Hippocampal formation (tissue), 2 donors: ENCODE measurements around the gene LGALS14.
"Not testable (repeated sequence)": the region's sequence is repeated elsewhere in the genome, so short reads cannot be mapped to it uniquely, and the experiment has no call there.

ENCODE experiments used
- DNase-seq, 2 donors: peaks; one replicate each; lab custom pipeline; 2025; lab: John Stamatoyannopoulos, UW

LGALS14 gene, protein sequence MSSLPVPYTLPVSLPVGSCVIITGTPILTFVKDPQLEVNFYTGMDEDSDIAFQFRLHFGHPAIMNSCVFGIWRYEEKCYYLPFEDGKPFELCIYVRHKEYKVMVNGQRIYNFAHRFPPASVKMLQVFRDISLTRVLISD

DNA sequence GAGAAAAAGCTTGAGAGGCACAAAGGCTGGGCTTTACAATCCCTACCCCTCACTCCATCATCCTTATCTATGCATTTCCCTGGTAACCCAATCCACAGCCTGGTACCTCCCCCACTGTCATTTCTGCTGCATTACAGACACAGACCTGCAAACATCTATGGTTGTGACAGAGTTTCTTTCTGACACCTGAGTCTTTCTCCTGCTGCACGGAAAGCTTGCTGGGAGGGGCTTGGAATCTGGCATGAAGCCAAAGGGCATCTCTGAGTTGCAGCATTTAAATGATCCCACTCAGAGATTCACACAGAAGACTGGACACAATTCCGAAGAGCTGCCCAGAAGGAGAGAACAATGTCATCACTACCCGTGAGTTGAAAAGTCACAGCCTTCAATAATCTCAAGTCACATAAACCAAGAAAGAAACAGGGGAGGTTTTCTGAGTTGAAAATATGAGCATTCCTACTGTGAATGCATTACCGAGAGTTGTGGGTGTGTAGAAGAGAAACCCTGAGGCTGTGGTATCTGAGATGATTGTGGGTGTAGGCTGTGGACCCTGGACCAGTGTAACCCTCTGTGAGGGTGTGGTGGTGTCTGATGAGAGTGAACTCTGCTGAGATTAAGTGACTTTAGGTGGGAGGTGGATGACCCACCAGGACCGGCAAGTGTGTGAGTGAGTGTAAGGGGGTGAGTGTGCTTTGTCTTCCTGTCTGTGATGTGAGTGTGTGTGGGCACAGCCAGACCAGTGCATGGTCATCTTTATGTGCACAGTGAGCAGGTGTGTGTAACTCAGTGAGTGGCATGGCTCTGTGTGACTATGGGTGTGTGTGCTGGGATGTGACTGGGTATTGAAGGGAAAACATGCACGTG is at the start of gene LGALS14:
LGALS14 (plus strand) TSS at position 301 of the 864 bp plus-strand sequence; CDS start at position 349, 48 bp downstream.
- DNase-seq = no peak

DNA sequence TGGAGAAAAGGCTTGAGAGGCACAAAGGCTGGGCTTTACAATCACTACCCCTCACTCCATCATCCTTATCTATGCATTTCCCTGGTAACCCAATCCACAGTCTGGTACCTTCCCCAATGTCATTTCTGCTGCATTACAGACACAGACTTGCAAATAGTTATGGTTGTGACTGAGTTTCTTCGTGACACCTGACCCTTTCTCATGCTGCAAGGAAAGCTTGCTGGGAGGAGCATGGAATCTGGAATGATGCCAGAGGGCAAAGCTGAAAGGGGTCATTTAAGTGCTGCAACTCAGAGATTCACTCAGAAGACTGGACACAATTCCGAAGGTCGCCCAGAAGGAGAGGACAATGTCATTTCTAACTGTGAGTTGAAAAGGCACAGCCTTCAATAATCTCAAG is 48.7 kb upstream of the LGALS14 start, which contains the start of gene LGALS16:
LGALS16 (plus strand) TSS at position 301 of the 400 bp plus-strand sequence; CDS start at position 350, 49 bp downstream.
- no peak for DNase-seq

DNA sequence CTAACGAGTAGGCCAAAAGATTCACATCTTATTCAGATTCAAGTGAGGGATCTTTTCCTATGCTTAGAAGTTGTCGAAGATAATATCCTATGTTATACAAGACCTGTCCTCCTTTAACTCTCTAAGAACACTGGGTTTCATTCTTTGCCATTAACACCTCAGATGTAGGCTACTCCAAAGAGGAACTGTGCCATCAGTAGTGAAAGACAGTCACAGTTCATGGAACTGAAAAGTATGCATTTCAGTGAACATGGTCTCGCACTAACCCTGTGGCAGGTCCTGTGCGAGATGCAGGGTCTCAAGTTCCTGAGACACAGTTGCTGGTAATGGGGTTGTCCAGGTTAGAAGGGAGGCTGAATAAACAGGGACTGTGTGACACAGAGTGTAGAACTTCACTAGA is 44.5 kb upstream of the LGALS14 start:
- DNase-seq = no peak

DNA sequence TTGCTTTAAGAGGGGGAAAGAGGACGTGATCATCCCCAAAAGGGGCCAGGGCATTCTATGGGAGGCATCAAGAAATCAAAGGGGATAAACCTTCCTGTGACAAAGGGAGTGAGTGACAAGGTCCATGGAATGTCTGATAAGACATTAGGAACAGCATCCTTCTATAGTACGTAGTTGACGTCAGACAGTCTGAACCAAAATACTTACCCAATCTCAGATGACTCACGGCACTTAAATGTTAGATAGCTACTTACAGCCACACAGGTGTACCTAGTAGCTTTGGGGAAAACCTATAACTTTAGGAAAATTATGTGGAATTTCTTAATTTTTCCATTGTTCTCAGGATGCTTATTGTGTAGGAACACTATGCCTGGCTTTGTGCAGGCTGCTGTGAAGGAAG is 43.6 kb upstream of the LGALS14 start:
- no peak for DNase-seq

DNA sequence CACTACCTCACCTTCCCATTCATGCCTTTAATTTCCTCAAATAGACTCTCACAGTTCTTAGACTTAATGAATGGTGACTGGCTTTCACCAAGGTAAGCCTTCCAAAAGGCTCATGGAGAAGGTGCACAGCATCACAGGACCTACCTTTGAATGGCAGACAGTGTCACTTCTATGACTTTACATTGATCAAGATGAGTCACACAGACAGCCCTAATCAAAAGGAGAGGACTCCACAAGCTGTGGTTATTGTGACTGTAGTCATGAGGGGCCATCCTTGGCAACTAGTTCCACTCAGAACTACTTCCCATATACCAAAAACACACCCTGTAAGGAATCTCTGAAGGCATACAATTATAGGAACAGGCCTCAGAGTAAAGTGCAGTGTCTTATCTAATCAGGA is 42.7 kb upstream of the LGALS14 start:
- no peak for DNase-seq

DNA sequence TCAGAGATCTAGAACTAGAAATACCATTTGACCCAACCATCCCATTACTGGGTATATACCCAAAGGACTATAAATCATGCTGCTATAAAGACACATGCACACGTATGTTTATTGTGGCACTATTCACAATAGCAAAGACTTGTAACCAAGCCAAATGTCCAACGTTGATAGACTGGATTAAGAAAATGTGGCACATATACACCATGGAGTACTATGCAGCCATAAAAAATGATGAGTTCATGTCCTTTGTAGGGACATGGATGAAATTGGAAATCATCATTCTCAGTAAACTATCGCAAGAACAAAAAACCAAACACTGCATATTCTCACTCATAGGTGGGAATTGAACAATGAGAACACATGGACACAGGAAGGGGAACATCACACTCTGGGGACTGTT is 34.4 kb upstream of the LGALS14 start:
- not testable (repeated sequence) for DNase-seq

DNA sequence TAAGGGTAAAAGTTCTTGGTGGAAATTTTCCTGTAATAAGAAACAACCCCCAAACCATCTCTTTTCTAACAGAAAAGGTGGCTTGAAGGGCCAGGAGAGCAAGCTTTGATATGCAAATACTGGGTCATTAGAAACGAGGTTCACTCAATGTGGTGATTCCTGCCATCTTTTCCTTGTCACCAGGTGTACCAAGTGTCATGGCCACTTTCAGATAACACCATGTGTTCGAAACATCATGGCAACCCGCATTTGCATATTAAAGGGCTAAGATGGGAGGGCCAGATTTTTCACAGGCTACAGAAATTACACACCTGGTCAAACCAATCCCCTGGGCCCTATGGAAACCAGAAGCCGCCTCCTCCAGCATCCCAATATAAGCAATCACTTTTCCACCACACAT is 33.3 kb upstream of the LGALS14 start:
- no peak for DNase-seq

DNA sequence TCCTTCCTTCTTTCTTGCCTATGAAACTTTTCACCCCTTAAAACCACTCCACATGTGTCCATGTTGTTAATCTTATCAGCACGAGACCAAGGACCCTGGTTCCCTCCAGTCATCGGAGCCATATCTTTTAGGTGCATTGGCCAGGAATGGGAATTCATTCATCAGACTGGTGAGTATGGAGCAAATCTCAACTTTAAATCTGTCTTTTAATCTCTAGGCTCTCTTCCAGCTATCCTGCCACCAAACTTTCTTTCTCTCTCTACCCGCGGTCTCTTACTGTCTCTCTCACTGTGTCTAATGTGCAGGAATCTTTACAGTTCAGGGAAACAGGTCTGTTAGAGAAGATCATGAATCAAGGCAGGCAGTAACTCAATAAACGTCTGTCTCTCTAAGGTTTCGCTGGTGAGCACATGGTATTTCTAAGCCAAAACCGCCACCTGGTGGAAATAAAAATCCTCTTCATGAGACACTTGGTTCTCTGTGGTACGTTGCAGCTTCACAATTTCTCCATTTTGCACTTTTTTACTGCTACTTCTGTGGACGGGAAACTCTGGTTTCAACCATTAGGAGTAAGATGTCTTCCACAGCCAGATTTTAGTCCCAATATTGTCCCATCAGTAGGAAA is 32.4 kb upstream of the LGALS14 start:
- peak in 1 of 2 donors; percentile 32 for DNase-seq

DNA sequence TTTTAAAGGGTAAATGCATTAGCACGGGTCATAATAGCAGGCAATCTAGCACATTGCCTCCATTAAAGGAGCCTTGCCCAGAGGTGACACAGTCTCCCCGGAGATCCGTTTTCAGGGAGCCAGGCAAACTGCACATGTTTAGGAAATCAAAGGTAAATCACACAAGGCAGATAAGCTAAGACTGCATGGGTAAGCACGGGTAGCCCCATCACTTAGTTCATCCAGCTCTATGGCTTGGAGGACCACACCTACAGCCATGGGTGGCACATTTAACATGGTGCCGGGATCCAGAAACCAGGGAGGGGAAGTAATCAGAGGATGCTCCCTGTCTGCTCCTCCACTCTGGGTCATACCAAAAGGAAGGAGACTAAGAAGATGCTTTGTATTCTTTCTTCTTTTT is 31.8 kb upstream of the LGALS14 start:
- DNase-seq = no peak

DNA sequence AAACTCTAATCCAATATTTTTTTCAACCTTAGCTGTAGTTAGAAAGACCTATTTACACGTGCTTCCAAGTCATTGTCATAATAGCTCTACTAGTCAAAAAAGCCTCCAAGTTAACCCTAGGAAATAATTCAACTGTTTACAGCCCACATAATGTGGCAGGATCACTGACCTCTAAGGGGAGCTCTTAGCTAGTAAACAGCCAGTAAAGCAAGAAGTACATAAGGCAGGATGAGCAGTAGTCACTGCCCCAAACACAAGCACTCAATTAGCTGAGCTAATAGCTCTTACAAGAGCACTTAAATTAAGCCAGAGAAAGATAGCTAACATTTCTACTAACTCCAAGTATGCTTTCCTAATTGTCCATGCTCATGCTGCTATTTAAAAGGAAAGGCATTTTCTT is 30.4 kb upstream of the LGALS14 start:
- not testable (repeated sequence) for DNase-seq

DNA sequence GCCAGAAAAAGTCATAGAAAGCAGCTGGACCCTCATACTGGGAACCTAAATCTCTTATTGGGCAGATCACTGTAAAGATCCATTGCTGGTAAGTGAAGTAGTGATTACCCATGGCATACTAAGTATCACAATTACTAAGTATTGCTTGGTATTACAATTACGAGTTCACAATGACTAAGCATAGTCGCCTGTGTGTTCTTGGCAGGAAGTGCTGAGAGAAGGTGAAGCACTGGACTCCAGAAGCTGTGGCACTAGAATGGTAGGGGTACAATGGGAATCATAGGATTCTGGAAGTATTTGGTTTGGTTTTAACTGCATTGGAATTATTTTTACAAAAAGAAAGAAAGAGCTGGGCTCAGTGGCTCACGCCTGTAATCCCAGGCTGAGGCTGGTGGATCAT is 28.3 kb upstream of the LGALS14 start:
- DNase-seq = no peak

DNA sequence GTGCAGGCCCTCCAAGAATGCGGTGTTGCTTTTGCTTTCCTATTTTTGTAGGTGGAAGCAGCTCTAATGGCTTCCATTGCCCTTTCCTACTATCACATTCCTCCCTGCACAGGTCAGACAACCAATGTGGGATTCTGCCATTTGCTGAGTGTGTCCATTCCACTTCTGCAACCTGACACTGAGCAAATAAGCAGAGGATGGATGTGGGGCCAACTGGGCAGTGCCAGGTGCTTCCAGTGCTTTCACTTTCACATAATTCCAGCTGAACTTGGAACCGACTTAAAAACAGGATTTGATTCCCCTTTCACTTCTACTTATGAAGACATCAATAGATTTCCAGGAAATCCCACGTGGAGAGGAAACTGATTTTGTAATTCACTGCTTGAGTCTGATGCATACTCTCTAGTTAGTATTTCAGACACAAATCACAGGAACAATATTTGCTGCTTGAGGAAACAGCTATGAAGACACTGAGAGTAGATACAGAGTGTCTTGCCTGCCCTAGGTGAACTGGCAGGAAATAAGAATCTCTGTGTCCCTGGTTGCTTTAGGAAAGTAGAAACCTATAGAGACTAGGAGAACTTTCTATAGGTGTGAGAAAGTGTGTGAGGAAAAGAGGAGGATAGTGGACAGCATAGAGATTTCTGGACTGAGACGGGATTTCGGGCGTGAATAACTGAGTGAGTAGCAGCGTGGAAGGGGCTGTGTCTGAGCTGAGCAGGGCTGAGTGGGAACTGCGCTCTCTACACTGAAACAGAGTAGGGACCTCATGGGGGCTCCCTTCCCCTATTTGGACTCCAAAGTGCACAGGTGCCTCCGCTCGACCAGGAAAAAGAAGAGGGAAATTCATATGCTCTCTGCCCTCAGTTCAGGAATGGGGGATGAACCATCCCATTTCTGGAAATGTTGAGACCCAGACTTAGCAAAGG is 26.1 kb upstream of the LGALS14 start:
- no peak for DNase-seq

DNA sequence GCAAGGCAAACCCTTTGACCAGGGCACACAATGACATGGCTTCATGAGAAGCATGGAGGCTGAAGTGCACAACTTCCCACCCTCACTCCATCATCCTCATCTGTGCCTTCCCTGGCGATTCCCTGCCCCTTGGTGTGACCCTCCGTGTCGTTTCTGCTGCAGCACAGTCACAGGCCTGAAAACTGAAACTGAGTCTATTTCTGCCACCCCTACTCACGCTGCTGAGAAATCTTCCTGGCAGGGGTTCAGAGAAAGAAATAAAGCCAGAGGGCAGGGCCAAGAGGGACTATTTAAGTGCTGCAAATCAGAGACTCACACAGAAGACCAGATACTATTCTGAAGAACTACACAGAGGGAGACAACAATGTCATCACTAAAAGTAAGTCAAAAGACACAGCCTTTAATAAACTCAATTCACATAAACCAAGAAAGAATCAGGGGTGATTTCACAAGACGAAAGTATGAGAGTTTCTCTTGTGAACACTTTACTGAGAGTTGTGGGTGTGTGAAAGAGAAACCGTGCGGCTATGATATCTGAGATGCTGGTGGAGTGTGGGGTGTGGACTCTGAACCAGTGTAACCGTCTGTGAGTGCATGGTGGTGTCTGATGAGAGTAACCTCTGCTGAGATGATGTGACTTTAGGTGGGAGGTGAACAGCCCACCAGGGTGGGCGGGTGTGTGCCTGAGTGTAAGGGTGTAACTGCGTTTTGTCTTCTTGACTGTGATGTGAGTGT is 25.1 kb upstream of the LGALS14 start:
- no peak for DNase-seq

DNA sequence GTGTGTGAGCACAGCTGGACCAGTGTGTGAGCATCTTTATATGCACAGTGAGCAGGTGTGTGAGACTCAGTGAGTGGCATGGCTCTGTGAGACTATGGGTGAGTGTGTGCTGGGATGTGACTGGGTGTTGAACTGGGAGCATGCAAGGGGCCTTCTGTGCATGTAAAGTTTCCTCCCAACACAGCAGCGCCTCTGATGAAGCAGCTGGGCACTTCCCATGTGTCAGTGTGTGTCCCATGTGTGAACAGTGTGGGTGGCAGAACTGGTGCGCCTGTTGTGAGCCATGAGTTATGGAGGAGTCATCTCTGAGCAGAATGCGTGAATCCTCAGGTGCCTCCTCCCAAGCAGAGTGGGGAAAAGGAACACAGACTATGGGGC is 24.5 kb upstream of the LGALS14 start:
- no peak for DNase-seq

DNA sequence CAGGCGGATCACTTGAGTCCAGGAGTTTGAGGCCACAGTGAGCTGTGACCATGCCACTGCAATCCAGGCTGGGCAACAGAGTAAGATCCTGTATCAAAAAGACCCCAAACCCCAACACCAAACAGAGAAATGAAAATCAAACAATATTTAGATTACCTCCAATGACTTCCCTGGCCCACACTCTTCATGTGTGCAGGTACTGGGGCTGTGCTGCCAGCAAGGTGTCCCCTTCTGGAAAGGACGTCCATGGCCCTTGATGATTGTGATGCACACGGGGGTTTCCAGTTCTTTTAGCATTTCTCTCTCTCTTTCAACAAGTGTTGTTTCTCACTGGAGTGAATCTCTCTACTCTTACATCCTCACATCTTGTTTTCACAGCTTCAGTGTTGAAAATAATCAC is 23.7 kb upstream of the LGALS14 start:
- no peak for DNase-seq

DNA sequence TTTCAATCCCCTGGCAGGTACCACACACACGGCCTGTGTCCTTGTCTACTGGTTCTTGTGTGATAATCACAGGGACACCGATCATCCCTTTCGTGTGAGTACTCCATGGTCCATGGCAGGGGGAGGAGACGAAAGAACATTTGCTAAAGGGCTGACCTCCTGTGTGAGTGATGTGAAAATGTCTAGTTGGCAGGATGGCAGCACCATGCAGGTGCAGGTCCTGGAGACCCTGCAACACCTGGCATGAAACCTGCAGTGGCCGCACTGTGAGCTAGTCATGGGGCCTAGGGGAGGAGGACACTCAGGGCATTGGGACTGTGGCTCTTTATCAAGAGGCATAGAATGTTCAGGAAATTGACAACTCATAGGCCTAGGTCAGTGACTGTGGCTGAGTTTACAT is 22.9 kb upstream of the LGALS14 start:
- DNase-seq = no peak

DNA sequence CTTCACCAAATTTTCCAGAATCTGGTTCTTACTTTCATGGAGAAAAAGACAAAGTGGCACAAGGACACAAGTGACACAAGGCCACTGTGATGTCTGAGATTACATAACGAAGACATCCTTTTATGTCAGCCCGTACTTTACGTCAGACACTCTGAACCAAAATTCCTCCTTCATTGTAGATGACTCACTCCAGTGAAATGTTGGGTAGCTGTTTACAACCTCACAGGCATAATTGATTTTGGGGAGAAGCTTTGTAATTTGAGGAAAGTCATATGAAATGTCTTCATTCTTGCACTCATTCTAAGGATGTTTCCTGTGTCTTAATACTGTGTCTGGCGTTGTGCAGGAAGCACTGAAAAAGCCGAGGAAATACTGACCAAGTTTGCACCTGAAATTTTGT is 20.0 kb upstream of the LGALS14 start:
- no peak for DNase-seq

DNA sequence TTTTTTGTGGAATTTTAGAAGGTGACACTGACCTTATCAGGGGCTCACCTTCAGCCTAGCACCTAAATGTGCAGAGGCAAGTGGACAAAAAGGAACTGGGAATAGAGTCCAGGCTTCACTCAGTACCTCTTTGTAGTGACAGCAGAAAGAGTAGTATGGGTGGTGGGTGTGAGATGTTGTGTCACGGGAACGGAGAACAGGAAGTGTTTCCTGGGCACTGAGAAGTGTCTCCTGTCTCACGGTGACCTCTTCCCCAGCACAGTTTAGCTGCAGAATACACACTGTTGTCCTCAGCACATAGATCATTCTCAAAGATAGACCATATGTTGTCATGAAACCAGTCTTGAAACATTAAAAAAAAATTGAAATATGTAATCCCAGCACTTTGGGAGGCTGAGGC is 17.5 kb upstream of the LGALS14 start:
- no peak for DNase-seq

DNA sequence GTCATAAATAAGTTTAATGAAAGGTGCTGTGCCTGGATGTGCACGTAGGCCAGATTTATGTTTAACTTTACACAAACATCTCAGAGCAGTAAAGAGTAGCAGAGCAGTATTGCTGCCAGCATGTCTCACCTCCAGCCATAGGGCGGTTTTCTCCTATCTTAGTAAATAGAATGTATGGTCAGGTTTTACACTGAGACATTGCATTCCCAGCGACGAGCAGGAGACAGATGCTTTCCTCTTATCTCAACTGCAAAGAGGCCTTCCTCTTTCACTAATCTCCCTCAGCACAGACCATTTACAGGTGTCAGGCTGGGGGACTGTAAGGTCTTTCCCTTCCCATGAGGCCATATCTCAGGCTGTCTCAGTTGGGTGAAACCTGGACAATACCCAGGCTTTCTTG is 15.6 kb upstream of the LGALS14 start:
- not testable (repeated sequence) for DNase-seq

DNA sequence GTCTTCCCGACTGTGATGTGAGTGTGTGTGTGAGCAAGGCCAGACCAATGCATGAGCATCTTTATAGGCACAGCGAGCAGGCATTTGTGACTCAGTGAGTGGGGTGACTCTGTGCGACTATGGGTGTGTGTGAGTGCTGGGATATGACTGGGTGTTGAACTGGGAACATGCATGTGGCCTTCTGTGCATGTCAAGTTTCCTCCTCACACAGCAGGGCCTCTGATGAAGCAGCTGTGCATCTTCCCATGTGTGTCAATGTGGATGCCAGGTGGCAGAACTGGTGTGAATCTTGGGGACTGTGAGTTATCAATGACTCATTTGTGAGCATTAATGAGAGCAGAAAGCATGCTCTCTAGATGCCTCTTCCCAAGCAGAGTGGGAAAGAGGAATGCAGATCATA is 12.1 kb upstream of the LGALS14 start:
- DNase-seq = no peak

DNA sequence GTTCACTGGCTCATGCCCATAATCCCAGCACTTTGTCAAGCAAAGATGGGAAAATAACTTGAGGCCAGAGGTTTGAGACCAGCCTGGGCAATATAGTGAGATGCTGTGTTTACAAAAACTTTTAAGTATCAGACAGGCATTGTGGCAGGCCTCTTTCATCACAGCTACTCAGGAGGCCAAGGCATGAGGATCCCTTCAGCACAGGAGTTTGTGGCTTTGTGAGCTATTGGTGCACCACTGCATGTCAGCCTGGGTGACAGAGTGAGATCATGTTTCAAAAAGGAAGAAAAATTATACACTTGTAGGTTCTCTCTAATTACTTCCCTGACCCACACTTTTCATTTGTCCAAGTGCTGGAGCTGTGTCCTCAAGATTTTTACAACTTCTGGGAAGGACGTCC is 11.5 kb upstream of the LGALS14 start:
- DNase-seq = no peak
